ENCODE data around the gene AGTPBP1.
"Not testable (repeated sequence)": the region's sequence is repeated elsewhere in the genome, so short reads cannot be mapped to it uniquely, and the experiment has no call there.

Gene AGTPBP1

GRCh38 chr9:85741095-85741874 lies 469 bp downstream of the AGTPBP1 start:
- H3K4me3 ChIP-seq (ENCODE audit: low read depth in 1 of 2, low read length in 2 of 2): peak overlapping the region; percentile 81 to 93
- H3K9me3 ChIP-seq (ENCODE audit: control insufficient read depth in 1 of 2, low read length in 2 of 2): no peaks in the 10 kb centered on the region
- H3K27me3 ChIP-seq (ENCODE audit: low read depth, low read length): no peaks in the 10 kb centered on the region
- peak overlapping the region; percentile 86 for H3K27ac ChIP-seq (ENCODE audit: low read length)
- peaks cover 5 to 6% of the 10 kb centered on the region in 2 donors for H3K4me1 ChIP-seq (ENCODE audit: control insufficient read depth in 1 of 2, insufficient read depth in 2 of 2, low read length in 2 of 2)
- H3K36me3 ChIP-seq (ENCODE audit: control insufficient read depth in 1 of 2, insufficient read depth in 2 of 2, low read length in 2 of 2): no peaks in the 10 kb centered on the region

- Histone ChIP-seq H3K36me3 (ENCODE audit: control insufficient read depth in 1 of 2, insufficient read depth in 2 of 2, low read length in 2 of 2) (no peaks in the 10 kb centered on the region), H3K9me3 (ENCODE audit: control insufficient read depth in 1 of 2, low read length in 2 of 2) (no peaks in the 10 kb centered on the region), H3K4me3 (ENCODE audit: low read depth in 1 of 2, low read length in 2 of 2) (peak overlapping the region; percentile 81 to 93), H3K27ac (ENCODE audit: low read length) (peak overlapping the region; percentile 86), H3K4me1 (ENCODE audit: control insufficient read depth in 1 of 2, insufficient read depth in 2 of 2, low read length in 2 of 2) (peaks cover 5 to 6% of the 10 kb centered on the region in 2 donors), H3K27me3 (ENCODE audit: low read depth, low read length) (no peaks in the 10 kb centered on the region)
Observed at GRCh38 chr9:85740787-85741094, 1.0 kb downstream of the AGTPBP1 start.

GRCh38 chr9:85738509-85738908 lies 3.2 kb downstream of the AGTPBP1 start:
- H3K27me3 ChIP-seq (ENCODE audit: low read depth, low read length): no peaks in the 10 kb centered on the region
- peaks cover 5 to 6% of the 10 kb centered on the region in 2 donors for H3K4me1 ChIP-seq (ENCODE audit: control insufficient read depth in 1 of 2, insufficient read depth in 2 of 2, low read length in 2 of 2)
- H3K9me3 ChIP-seq (ENCODE audit: control insufficient read depth in 1 of 2, low read length in 2 of 2): no peaks in the 10 kb centered on the region
- H3K36me3 ChIP-seq (ENCODE audit: control insufficient read depth in 1 of 2, insufficient read depth in 2 of 2, low read length in 2 of 2): no peaks in the 10 kb centered on the region
- H3K27ac ChIP-seq (ENCODE audit: low read length): no peak overlapping the region
- H3K4me3 ChIP-seq (ENCODE audit: low read depth in 1 of 2, low read length in 2 of 2): no peak overlapping the region

- no peaks in the 10 kb centered on the region for H3K36me3 ChIP-seq (ENCODE audit: control insufficient read depth in 1 of 2, insufficient read depth in 2 of 2, low read length in 2 of 2)
- no peak overlapping the region for H3K4me3 ChIP-seq (ENCODE audit: low read depth in 1 of 2, low read length in 2 of 2)
- H3K27me3 ChIP-seq (ENCODE audit: low read depth, low read length): no peaks in the 10 kb centered on the region
- no peak overlapping the region for H3K27ac ChIP-seq (ENCODE audit: low read length)
- no peaks in the 10 kb centered on the region for H3K9me3 ChIP-seq (ENCODE audit: control insufficient read depth in 1 of 2, low read length in 2 of 2)
- peaks cover 5 to 6% of the 10 kb centered on the region in 2 donors for H3K4me1 ChIP-seq (ENCODE audit: control insufficient read depth in 1 of 2, insufficient read depth in 2 of 2, low read length in 2 of 2)
Observed at GRCh38 chr9:85737671-85738070, 4.1 kb downstream of the AGTPBP1 start.

- no peaks in the 10 kb centered on the region for H3K36me3 ChIP-seq (ENCODE audit: control insufficient read depth in 1 of 2, insufficient read depth in 2 of 2, low read length in 2 of 2)
- no peak overlapping the region for H3K4me3 ChIP-seq (ENCODE audit: low read depth in 1 of 2, low read length in 2 of 2)
- no peaks in the 10 kb centered on the region for H3K9me3 ChIP-seq (ENCODE audit: control insufficient read depth in 1 of 2, low read length in 2 of 2)
- no peaks in the 10 kb centered on the region for H3K27me3 ChIP-seq (ENCODE audit: low read depth, low read length)
- no peaks in the 10 kb centered on the region for H3K4me1 ChIP-seq (ENCODE audit: control insufficient read depth in 1 of 2, insufficient read depth in 2 of 2, low read length in 2 of 2)
- no peak overlapping the region for H3K27ac ChIP-seq (ENCODE audit: low read length)
Observed at GRCh38 chr9:85730916-85731630, 10.7 kb downstream of the AGTPBP1 start.

- no peaks in the 10 kb centered on the region for H3K9me3 ChIP-seq (ENCODE audit: control insufficient read depth in 1 of 2, low read length in 2 of 2)
- H3K4me1 ChIP-seq (ENCODE audit: control insufficient read depth in 1 of 2, insufficient read depth in 2 of 2, low read length in 2 of 2): no peaks in the 10 kb centered on the region
- H3K4me3 ChIP-seq (ENCODE audit: low read depth in 1 of 2, low read length in 2 of 2): no peak overlapping the region
- no peaks in the 10 kb centered on the region for H3K36me3 ChIP-seq (ENCODE audit: control insufficient read depth in 1 of 2, insufficient read depth in 2 of 2, low read length in 2 of 2)
- H3K27me3 ChIP-seq (ENCODE audit: low read depth, low read length): no peaks in the 10 kb centered on the region
- no peak overlapping the region for H3K27ac ChIP-seq (ENCODE audit: low read length)
Observed at GRCh38 chr9:85729882-85730281, 11.9 kb downstream of the AGTPBP1 start.

GRCh38 chr9:85727500-85727899 lies 14.3 kb downstream of the AGTPBP1 start:
- no peaks in the 10 kb centered on the region for H3K4me1 ChIP-seq (ENCODE audit: control insufficient read depth in 1 of 2, insufficient read depth in 2 of 2, low read length in 2 of 2)
- no peaks in the 10 kb centered on the region for H3K9me3 ChIP-seq (ENCODE audit: control insufficient read depth in 1 of 2, low read length in 2 of 2)
- H3K4me3 ChIP-seq (ENCODE audit: low read depth in 1 of 2, low read length in 2 of 2): no peak overlapping the region
- H3K27ac ChIP-seq (ENCODE audit: low read length): no peak overlapping the region
- H3K36me3 ChIP-seq (ENCODE audit: control insufficient read depth in 1 of 2, insufficient read depth in 2 of 2, low read length in 2 of 2): no peaks in the 10 kb centered on the region
- H3K27me3 ChIP-seq (ENCODE audit: low read depth, low read length): no peaks in the 10 kb centered on the region

- H3K9me3 ChIP-seq (ENCODE audit: control insufficient read depth in 1 of 2, low read length in 2 of 2): no peaks in the 10 kb centered on the region
- no peaks in the 10 kb centered on the region for H3K36me3 ChIP-seq (ENCODE audit: control insufficient read depth in 1 of 2, insufficient read depth in 2 of 2, low read length in 2 of 2)
- H3K4me1 ChIP-seq (ENCODE audit: control insufficient read depth in 1 of 2, insufficient read depth in 2 of 2, low read length in 2 of 2): no peaks in the 10 kb centered on the region
- H3K27ac ChIP-seq (ENCODE audit: low read length): no peak overlapping the region
- no peak overlapping the region for H3K4me3 ChIP-seq (ENCODE audit: low read depth in 1 of 2, low read length in 2 of 2)
- H3K27me3 ChIP-seq (ENCODE audit: low read depth, low read length): no peaks in the 10 kb centered on the region
Observed at GRCh38 chr9:85726737-85727136, 15.0 kb downstream of the AGTPBP1 start.

GRCh38 chr9:85723215-85723614 lies 18.5 kb downstream of the AGTPBP1 start:
- H3K9me3 ChIP-seq (ENCODE audit: control insufficient read depth in 1 of 2, low read length in 2 of 2): no peaks in the 10 kb centered on the region
- no peaks in the 10 kb centered on the region for H3K4me1 ChIP-seq (ENCODE audit: control insufficient read depth in 1 of 2, insufficient read depth in 2 of 2, low read length in 2 of 2)
- no peaks in the 10 kb centered on the region for H3K27me3 ChIP-seq (ENCODE audit: low read depth, low read length)
- H3K36me3 ChIP-seq (ENCODE audit: control insufficient read depth in 1 of 2, insufficient read depth in 2 of 2, low read length in 2 of 2): no peaks in the 10 kb centered on the region
- no peak overlapping the region for H3K27ac ChIP-seq (ENCODE audit: low read length)
- no peak overlapping the region for H3K4me3 ChIP-seq (ENCODE audit: low read depth in 1 of 2, low read length in 2 of 2)

GRCh38 chr9:85719411-85719810 lies 22.3 kb downstream of the AGTPBP1 start:
- not testable (repeated sequence) for H3K4me3 ChIP-seq (ENCODE audit: low read depth in 1 of 2, low read length in 2 of 2); H3K4me1 ChIP-seq (ENCODE audit: control insufficient read depth in 1 of 2, insufficient read depth in 2 of 2, low read length in 2 of 2); H3K27ac ChIP-seq (ENCODE audit: low read length); H3K9me3 ChIP-seq (ENCODE audit: control insufficient read depth in 1 of 2, low read length in 2 of 2); H3K36me3 ChIP-seq (ENCODE audit: control insufficient read depth in 1 of 2, insufficient read depth in 2 of 2, low read length in 2 of 2); H3K27me3 ChIP-seq (ENCODE audit: low read depth, low read length)

GRCh38 chr9:85717818-85718217 lies 23.9 kb downstream of the AGTPBP1 start:
- not testable (repeated sequence) for H3K4me1 ChIP-seq (ENCODE audit: control insufficient read depth in 1 of 2, insufficient read depth in 2 of 2, low read length in 2 of 2); H3K4me3 ChIP-seq (ENCODE audit: low read depth in 1 of 2, low read length in 2 of 2); H3K36me3 ChIP-seq (ENCODE audit: control insufficient read depth in 1 of 2, insufficient read depth in 2 of 2, low read length in 2 of 2); H3K27ac ChIP-seq (ENCODE audit: low read length); H3K27me3 ChIP-seq (ENCODE audit: low read depth, low read length); H3K9me3 ChIP-seq (ENCODE audit: control insufficient read depth in 1 of 2, low read length in 2 of 2)

GRCh38 chr9:85717220-85717619 lies 24.5 kb downstream of the AGTPBP1 start:
- Histone ChIP-seq H3K9me3 (ENCODE audit: control insufficient read depth in 1 of 2, low read length in 2 of 2) (no peaks in the 10 kb centered on the region), H3K27me3 (ENCODE audit: low read depth, low read length) (no peaks in the 10 kb centered on the region), H3K27ac (ENCODE audit: low read length) (no peak overlapping the region), H3K4me1 (ENCODE audit: control insufficient read depth in 1 of 2, insufficient read depth in 2 of 2, low read length in 2 of 2) (no peaks in the 10 kb centered on the region), H3K4me3 (ENCODE audit: low read depth in 1 of 2, low read length in 2 of 2) (no peak overlapping the region), H3K36me3 (ENCODE audit: control insufficient read depth in 1 of 2, insufficient read depth in 2 of 2, low read length in 2 of 2) (no peaks in the 10 kb centered on the region)

Measured in muscle layer of duodenum (tissue), 2 donors.